ENCODE results near the gene DEPDC5.

The DEPDC5 gene

GRCh38 chr22:31953261-31953660 lies 199.4 kb downstream of the DEPDC5 start:
- no peak for DNase-seq

- no peak for DNase-seq
Observed at GRCh38 chr22:31954535-31955523, 201.0 kb downstream of the DEPDC5 start.

GRCh38 chr22:31956360-31956759 lies 202.5 kb downstream of the DEPDC5 start:
- no peak for DNase-seq

Data from DMS53 (cell line).